Measurements from ENCODE around the gene GOLGA8N.
"Not testable (repeated sequence)": the region's sequence is repeated elsewhere in the genome, so short reads cannot be mapped to it uniquely, and the experiment has no call there.

- TF ChIP-seq POLR2A (IDR thresholded peaks at IDR 0.05; ENCODE audit: low read depth, low read length); POLR2AphosphoS5 (IDR thresholded peaks at IDR 0.05; ENCODE audit: low read depth, low read length); TAF1 (IDR thresholded peaks at IDR 0.05; ENCODE audit: low read depth, low read length); PAX5 (IDR thresholded peaks at IDR 0.05; ENCODE audit: insufficient read depth, low read length, severe bottlenecking); POU2F2 (IDR thresholded peaks at IDR 0.05; ENCODE audit: low read depth, low read length): not testable (repeated sequence)
Observed at GRCh38 chr15:32585844-32586243, 7.4 kb upstream of the GOLGA8N start.

Data from GM12891 (cell line).